BLaER1 (cell line): ENCODE results near the gene KLHL5.

ENCODE experiments used
- H3K27ac ChIP-seq: shearing (Covaris generic); formaldehyde crosslinking; 2 replicates; pipeline ENCODE4 v1.8.1; 2022
- H3K27me3 ChIP-seq: shearing (Covaris generic); formaldehyde crosslinking; 2 replicates; pipeline ENCODE4 v1.8.1; 2022
- H3K36me3 ChIP-seq: shearing (Covaris generic); formaldehyde crosslinking; 2 replicates; pipeline ENCODE4 v1.8.1; 2022
- H3K4me1 ChIP-seq: shearing (Covaris generic); formaldehyde crosslinking; 2 replicates; pipeline ENCODE4 v1.8.1; 2022
- H3K4me2 ChIP-seq: shearing (Covaris generic); formaldehyde crosslinking; 2 replicates; pipeline ENCODE4 v1.8.1; 2022
- H3K4me3 ChIP-seq: shearing (Covaris generic); formaldehyde crosslinking; 2 replicates; pipeline ENCODE4 v1.8.1; 2022
- H3K9ac ChIP-seq: shearing (Covaris generic); formaldehyde crosslinking; 2 replicates; pipeline ENCODE4 v1.8.1; 2022
- H3K9me3 ChIP-seq: shearing (Covaris generic); formaldehyde crosslinking; 2 replicates; pipeline ENCODE4 v1.8.1; 2022
- H4K20me1 ChIP-seq: shearing (Covaris generic); formaldehyde crosslinking; 2 replicates; pipeline ENCODE4 v1.8.1; 2022
- Cebpa-rat ChIP-seq: shearing (Covaris generic); IDR thresholded peaks from 2 replicates; pipeline ENCODE4 v1.8.1; 2022

The KLHL5 gene

GRCh38 chr4:39157520-39157919, 95.5 kb downstream of the KLHL5 start:
- Histone ChIP-seq H3K9ac (no peak overlapping the region), H3K36me3 (no peaks in the 10 kb centered on the region), H4K20me1 (no peaks in the 10 kb centered on the region), H3K27me3 (no peaks in the 10 kb centered on the region), H3K9me3 (no peaks in the 10 kb centered on the region), H3K4me1 (0 out of 2 replicates have a peak, but pooled peaks cover 4% of the 10 kb centered on the region), H3K4me2 (no peak overlapping the region), H3K4me3 (no peak overlapping the region), H3K27ac (no peak overlapping the region)
- TF ChIP-seq Cebpa-rat: no peak

GRCh38 chr4:39166177-39166576, 104.1 kb downstream of the KLHL5 start:
- H3K4me1 ChIP-seq: peaks cover 50% of the 10 kb centered on the region
- peak overlapping the region; percentile 66 for H3K27ac ChIP-seq
- H3K4me2 ChIP-seq: peak overlapping the region; percentile 66

GRCh38 chr4:39166669-39167068, 104.6 kb downstream of the KLHL5 start:
- Histone ChIP-seq H3K36me3 (no peaks in the 10 kb centered on the region), H3K4me2 (peak overlapping the region; percentile 66), H3K9me3 (peaks cover 26% of the 10 kb centered on the region), H4K20me1 (no peaks in the 10 kb centered on the region), H3K27me3 (no peaks in the 10 kb centered on the region), H3K27ac (peak overlapping the region; percentile 66), H3K4me1 (peaks cover 50% of the 10 kb centered on the region), H3K4me3 (no peak overlapping the region), H3K9ac (peak overlapping the region; percentile 57; the same call in 1 of the 2 replicates)
- TF ChIP-seq Cebpa-rat: no peak

More at GRCh38 chr4:39166177-39166576, 104.1 kb downstream of the KLHL5 start:
- Histone ChIP-seq H3K27me3 (no peaks in the 10 kb centered on the region), H3K9me3 (peaks cover 26% of the 10 kb centered on the region), H3K36me3 (no peaks in the 10 kb centered on the region), H3K4me3 (no peak overlapping the region), H3K9ac (peak overlapping the region; percentile 46; the same call in 1 of the 2 replicates), H4K20me1 (no peaks in the 10 kb centered on the region)
- no peak for TF ChIP-seq Cebpa-rat

GRCh38 chr4:39169426-39169825, 107.4 kb downstream of the KLHL5 start:
- H3K9ac ChIP-seq: no peak overlapping the region

GRCh38 chr4:39170301-39170700, 108.3 kb downstream of the KLHL5 start:
- no peak overlapping the region for H3K9ac ChIP-seq

More at GRCh38 chr4:39169426-39169825, 107.4 kb downstream of the KLHL5 start:
- H3K27me3 ChIP-seq: no peaks in the 10 kb centered on the region
- no peak overlapping the region for H3K4me2 ChIP-seq
- TF ChIP-seq Cebpa-rat: no peak
- H4K20me1 ChIP-seq: no peaks in the 10 kb centered on the region
- no peak overlapping the region for H3K27ac ChIP-seq
- peaks cover 45% of the 10 kb centered on the region for H3K4me1 ChIP-seq
- peaks cover 29% of the 10 kb centered on the region for H3K9me3 ChIP-seq
- no peaks in the 10 kb centered on the region for H3K36me3 ChIP-seq
- H3K4me3 ChIP-seq: no peak overlapping the region

More at GRCh38 chr4:39170301-39170700, 108.3 kb downstream of the KLHL5 start:
- Histone ChIP-seq H4K20me1 (no peaks in the 10 kb centered on the region), H3K4me1 (peaks cover 36% of the 10 kb centered on the region), H3K4me2 (no peak overlapping the region), H3K9me3 (peaks cover 29% of the 10 kb centered on the region), H3K27ac (no peak overlapping the region), H3K36me3 (no peaks in the 10 kb centered on the region), H3K4me3 (no peak overlapping the region), H3K27me3 (no peaks in the 10 kb centered on the region)
- TF ChIP-seq Cebpa-rat: no peak
